ENCODE results near the gene STK38. TPM values are rescaled to one million over a fixed set of nuclear protein-coding genes. Genes with fewer than 3 reads are reported as not detected.

STK38 gene
- total RNA-seq, 2 donors from 2014 or later = 55.9 to 83.4 TPM

GRCh38 chr6:36504181-36504580 is 43.1 kb downstream of the STK38 start:
- H3K27me3 ChIP-seq = no peaks in the 10 kb centered on the region
- peak overlapping the region; percentile 42 for H3K27ac ChIP-seq
- intact Hi-C loops (cut with DNase I) = no loop called here
- H3K4me1 ChIP-seq = peaks cover 4% of the 10 kb centered on the region
- H3K9me3 ChIP-seq = no peaks in the 10 kb centered on the region
- no peaks in the 10 kb centered on the region for H3K36me3 ChIP-seq
- no peak overlapping the region for H3K4me3 ChIP-seq
- TF ChIP-seq CTCF (IDR thresholded peaks at IDR 0.05) = no peak
- no peak overlapping the region for H3K9ac ChIP-seq (ENCODE audit: low read depth in 2 of 2, low read length in 2 of 2)
- DNase-seq = no peak

GRCh38 chr6:36501686-36502085 is 45.6 kb downstream of the STK38 start:
- no peak for TF ChIP-seq CTCF (IDR thresholded peaks at IDR 0.05)
- Histone ChIP-seq H3K4me3 (no peak overlapping the region), H3K9me3 (no peaks in the 10 kb centered on the region), H3K27me3 (no peaks in the 10 kb centered on the region), H3K36me3 (peaks cover 4% of the 10 kb centered on the region), H3K4me1 (peaks cover 4% of the 10 kb centered on the region), H3K9ac (ENCODE audit: low read depth in 2 of 2, low read length in 2 of 2) (no peak overlapping the region), H3K27ac (no peak overlapping the region)
- DNase-seq = no peak
- intact Hi-C loops (cut with DNase I) = no loop called here

- Histone ChIP-seq H3K27ac (no peak overlapping the region), H3K9me3 (no peaks in the 10 kb centered on the region), H3K36me3 (peaks cover 4% of the 10 kb centered on the region), H3K4me1 (peaks cover 4% of the 10 kb centered on the region), H3K27me3 (no peaks in the 10 kb centered on the region), H3K4me3 (no peak overlapping the region), H3K9ac (ENCODE audit: low read depth in 2 of 2, low read length in 2 of 2) (no peak overlapping the region)
- DNase-seq = no peak
- TF ChIP-seq CTCF (IDR thresholded peaks at IDR 0.05) = no peak
- intact Hi-C loops (cut with DNase I) = no loop called here
Observed at GRCh38 chr6:36499918-36500317, 47.4 kb downstream of the STK38 start.

GRCh38 chr6:36495086-36495485 is 52.2 kb downstream of the STK38 start:
- H3K4me3 ChIP-seq = no peak overlapping the region
- no peaks in the 10 kb centered on the region for H3K4me1 ChIP-seq
- no peaks in the 10 kb centered on the region for H3K9me3 ChIP-seq
- intact Hi-C loops (cut with DNase I) = no loop called here
- H3K9ac ChIP-seq (ENCODE audit: low read depth in 2 of 2, low read length in 2 of 2) = no peak overlapping the region
- H3K36me3 ChIP-seq = peaks cover 4% of the 10 kb centered on the region
- no peak overlapping the region for H3K27ac ChIP-seq
- no peaks in the 10 kb centered on the region for H3K27me3 ChIP-seq
- DNase-seq = no peak
- no peak for TF ChIP-seq CTCF (IDR thresholded peaks at IDR 0.05)

- no peak for DNase-seq
- Histone ChIP-seq H3K9ac (ENCODE audit: low read depth in 2 of 2, low read length in 2 of 2) (no peak overlapping the region), H3K27me3 (no peaks in the 10 kb centered on the region), H3K9me3 (no peaks in the 10 kb centered on the region), H3K4me3 (no peak overlapping the region), H3K4me1 (no peaks in the 10 kb centered on the region), H3K36me3 (peaks cover 4% of the 10 kb centered on the region), H3K27ac (no peak overlapping the region)
- intact Hi-C loops (cut with DNase I) = no loop called here
- TF ChIP-seq CTCF (IDR thresholded peaks at IDR 0.05) = no peak
Observed at GRCh38 chr6:36493859-36494258, 53.4 kb downstream of the STK38 start.

GRCh38 chr6:36493319-36493718 is 54.0 kb downstream of the STK38 start:
- DNase-seq = no peak
- Histone ChIP-seq H3K9me3 (no peaks in the 10 kb centered on the region), H3K36me3 (peaks cover 4% of the 10 kb centered on the region), H3K27me3 (no peaks in the 10 kb centered on the region), H3K9ac (ENCODE audit: low read depth in 2 of 2, low read length in 2 of 2) (no peak overlapping the region), H3K4me1 (no peaks in the 10 kb centered on the region), H3K4me3 (no peak overlapping the region), H3K27ac (no peak overlapping the region)
- intact Hi-C loops (cut with DNase I) = no loop called here
- TF ChIP-seq CTCF (IDR thresholded peaks at IDR 0.05) = no peak

Measured in colonic mucosa (tissue), 4 donors.